Lower lobe of right lung (tissue), 2 donors: ENCODE measurements around the gene C2orf76. TPM values are rescaled to one million over a fixed set of nuclear protein-coding genes. Genes with fewer than 3 reads are reported as not detected.

Experiments
- ATAC-seq, 2 donors: fragments of 200-7000 bp; cut with Tn5 transposase; one replicate each; pipeline ENCODE4 v1.9.1; 2020 to 2022; ENCODE audit warnings: mild to moderate bottlenecking in 2 of 2, moderate library complexity in 2 of 2
- DNase-seq: peaks from one replicate; pipeline ENCODE4 v3.0.0-alpha.2; 2020
- H3K27ac ChIP-seq: fragments of 200-600 bp; one replicate; pipeline ENCODE4 v1.8.0; 2022
- H3K27me3 ChIP-seq: fragments of 200-600 bp; one replicate; pipeline ENCODE4 v1.8.0; 2022; ENCODE audit warnings: low read depth
- H3K36me3 ChIP-seq: fragments of 200-600 bp; one replicate; pipeline ENCODE4 v1.8.0; 2022; ENCODE audit warnings: mild to moderate bottlenecking
- H3K4me1 ChIP-seq: fragments of 200-600 bp; one replicate; pipeline ENCODE4 v1.8.0; 2022
- H3K4me3 ChIP-seq: fragments of 200-600 bp; one replicate; pipeline ENCODE4 v1.8.0; 2022; ENCODE audit warnings: mild to moderate bottlenecking
- H3K9me3 ChIP-seq: fragments of 200-600 bp; one replicate; pipeline ENCODE4 v1.8.0; 2022
- intact Hi-C: fragments of 100-400 bp; cut with DNase I; formaldehyde crosslinking; loops from one replicate; pipeline ENCODE4 v1.11.0; 2022
- total RNA-seq: library from RNA; stranded (reverse); fragmentation: NEBNext Ultra II Directional; extraction: Animal tissue kit (Norgen Biotek cat#: 25700); gene quantifications from one replicate; pipeline ENCODE4 v1.2.1, GENCODE V29; 2021
- TF ChIP-seq, protein P1 (sequence below): fragments of 200-600 bp; IDR thresholded peaks from one replicate; pipeline ENCODE4 v1.8.0; 2022; ENCODE audit warnings: antibody characterized with exemption, mild to moderate bottlenecking
- donor health status: DM: no; HTN: yes; CAD: no; lungs with severe emphysema.

Gene C2orf76
- total RNA-seq, 1 donor from 2014 or later = 11.6 TPM

GRCh38 chr2:119259296-119259860 is 107.3 kb downstream of the C2orf76 start:
- H3K4me1 ChIP-seq = no peaks in the 10 kb centered on the region
- TF ChIP-seq, protein P1, sequence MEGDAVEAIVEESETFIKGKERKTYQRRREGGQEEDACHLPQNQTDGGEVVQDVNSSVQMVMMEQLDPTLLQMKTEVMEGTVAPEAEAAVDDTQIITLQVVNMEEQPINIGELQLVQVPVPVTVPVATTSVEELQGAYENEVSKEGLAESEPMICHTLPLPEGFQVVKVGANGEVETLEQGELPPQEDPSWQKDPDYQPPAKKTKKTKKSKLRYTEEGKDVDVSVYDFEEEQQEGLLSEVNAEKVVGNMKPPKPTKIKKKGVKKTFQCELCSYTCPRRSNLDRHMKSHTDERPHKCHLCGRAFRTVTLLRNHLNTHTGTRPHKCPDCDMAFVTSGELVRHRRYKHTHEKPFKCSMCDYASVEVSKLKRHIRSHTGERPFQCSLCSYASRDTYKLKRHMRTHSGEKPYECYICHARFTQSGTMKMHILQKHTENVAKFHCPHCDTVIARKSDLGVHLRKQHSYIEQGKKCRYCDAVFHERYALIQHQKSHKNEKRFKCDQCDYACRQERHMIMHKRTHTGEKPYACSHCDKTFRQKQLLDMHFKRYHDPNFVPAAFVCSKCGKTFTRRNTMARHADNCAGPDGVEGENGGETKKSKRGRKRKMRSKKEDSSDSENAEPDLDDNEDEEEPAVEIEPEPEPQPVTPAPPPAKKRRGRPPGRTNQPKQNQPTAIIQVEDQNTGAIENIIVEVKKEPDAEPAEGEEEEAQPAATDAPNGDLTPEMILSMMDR = no peak
- intact Hi-C loops = no loop called here
- H3K9me3 ChIP-seq = no peaks in the 10 kb centered on the region
- H3K27me3 ChIP-seq = no peaks in the 10 kb centered on the region
- no peak overlapping the region for H3K27ac ChIP-seq
- no peak overlapping the region for H3K4me3 ChIP-seq
- H3K36me3 ChIP-seq = no peaks in the 10 kb centered on the region
- no peak for ATAC-seq
- no peak for DNase-seq

GRCh38 chr2:119257198-119257597 is 109.4 kb downstream of the C2orf76 start:
- TF ChIP-seq, protein P1 = no peak
- Histone ChIP-seq H3K36me3 (no peaks in the 10 kb centered on the region), H3K27ac (no peak overlapping the region), H3K9me3 (no peaks in the 10 kb centered on the region), H3K4me1 (no peaks in the 10 kb centered on the region), H3K4me3 (no peak overlapping the region), H3K27me3 (no peaks in the 10 kb centered on the region)
- intact Hi-C loops = no loop called here
- DNase-seq = no peak
- ATAC-seq = no peak

GRCh38 chr2:119256582-119256921 is 110.1 kb downstream of the C2orf76 start:
- intact Hi-C loops = no loop called here
- Histone ChIP-seq H3K9me3 (no peaks in the 10 kb centered on the region), H3K4me3 (no peak overlapping the region), H3K27ac (no peak overlapping the region), H3K27me3 (no peaks in the 10 kb centered on the region), H3K36me3 (no peaks in the 10 kb centered on the region), H3K4me1 (no peaks in the 10 kb centered on the region)
- TF ChIP-seq, protein P1 = no peak
- DNase-seq = no peak
- no peak for ATAC-seq

DNA sequence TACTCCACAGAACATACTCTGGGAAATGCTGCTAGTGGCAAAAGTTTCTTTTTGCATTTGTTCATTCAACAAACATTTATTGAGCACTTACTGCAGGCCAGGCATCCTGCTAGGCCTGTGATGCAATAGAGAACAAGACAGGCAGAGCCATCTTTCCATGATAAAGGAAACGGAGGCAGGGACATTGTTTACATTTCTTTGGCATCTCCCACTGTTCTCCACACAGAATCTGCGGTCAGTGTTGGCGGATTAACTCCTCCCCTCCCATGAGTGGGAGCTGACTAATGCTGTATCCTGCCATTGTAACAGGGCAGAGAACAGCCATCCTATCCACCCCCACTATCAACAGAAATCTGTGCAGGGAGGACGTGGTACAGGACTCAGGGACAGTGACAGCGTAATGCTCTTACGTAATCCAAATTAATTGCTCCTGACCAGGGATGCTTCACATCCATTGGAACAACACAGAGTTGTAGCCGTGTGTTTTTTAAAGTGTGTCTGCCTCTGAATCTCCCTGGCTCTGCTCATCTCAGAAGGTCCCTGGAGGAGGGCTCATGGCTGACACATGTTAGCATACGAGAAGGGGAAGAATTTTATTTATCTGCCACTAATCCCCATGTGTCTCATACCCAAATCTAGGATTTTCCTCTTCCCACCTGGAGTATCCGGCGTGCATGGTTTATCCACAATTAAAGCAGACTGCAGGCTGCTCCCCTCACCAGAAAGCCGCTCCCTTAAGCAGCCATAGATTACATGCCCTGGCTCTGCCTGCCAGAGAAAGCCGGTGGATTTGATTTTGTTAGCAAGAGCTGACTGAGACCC is 110.7 kb downstream of the C2orf76 start:
- Histone ChIP-seq H3K27ac (no peak overlapping the region), H3K36me3 (no peaks in the 10 kb centered on the region), H3K9me3 (no peaks in the 10 kb centered on the region), H3K27me3 (no peaks in the 10 kb centered on the region), H3K4me1 (no peaks in the 10 kb centered on the region), H3K4me3 (no peak overlapping the region)
- DNase-seq = no peak
- intact Hi-C loops = no loop called here
- TF ChIP-seq, protein P1 = no peak
- no peak for ATAC-seq

- Histone ChIP-seq H3K27me3 (no peaks in the 10 kb centered on the region), H3K4me3 (no peak overlapping the region), H3K9me3 (no peaks in the 10 kb centered on the region), H3K36me3 (no peaks in the 10 kb centered on the region), H3K27ac (no peak overlapping the region), H3K4me1 (no peaks in the 10 kb centered on the region)
- intact Hi-C loops = no loop called here
- TF ChIP-seq, protein P1 = no peak
- no peak for DNase-seq
- ATAC-seq = no peak
These were observed 112.0 kb downstream of the C2orf76 start for GRCh38 chr2:119254601-119255080.
